B cell (primary cell): Measurements from ENCODE around the gene TBC1D9B. TPM values are rescaled to one million over a fixed set of nuclear protein-coding genes. Genes with fewer than 3 reads are reported as not detected.
A peak's percentile ranks its signal among the peaks of the same experiment; 100 is the strongest.

ENCODE experiments used
- ATAC-seq: fragments of 200-7000 bp; cut with Tn5 transposase; one replicate; pipeline ENCODE4 v1.10.0; 2021; ENCODE audit warnings: low read depth, mild to moderate bottlenecking, moderate number of reproducible peaks, moderate library complexity
- CTCF ChIA-PET: fragments of 350-600 bp; sonication (Branson Sonifier 250); formaldehyde crosslinking; loops from one replicate; lab custom pipeline; 2021; ENCODE audit warnings: antibody characterized with exemption, inconsistent platforms; lab: Charles Lee
- POLR2A ChIA-PET: fragments of 350-600 bp; sonication (Branson Sonifier 250); formaldehyde crosslinking; loops from one replicate; lab custom pipeline; 2021; ENCODE audit warnings: antibody characterized with exemption; lab: Charles Lee
- DNase-seq: peaks from one replicate; pipeline ENCODE4 v3.0.0; 2013
- H2AFZ ChIP-seq: 2 replicates; pipeline ENCODE4 v1.6.1; 2012; ENCODE audit warnings: mild to moderate bottlenecking, low read depth, low read length; ENCODE audit not compliant: insufficient read depth, poor library complexity, severe bottlenecking
- H3K27ac ChIP-seq, 2 donors: 1 replicate in 1 of 2; 2 replicates in 1 of 2; pipeline ENCODE4 v1.5.1; 2012 to 2013; ENCODE audit warnings: low read length in 2 of 2, mild to moderate bottlenecking in 2 of 2, moderate library complexity in 1 of 2
- H3K27me3 ChIP-seq, 4 experiments: fragments of 200-600 bp in 1 of 4; sonication (generic) in 1 of 4; replicated peaks in 1 of 4; 1 replicate in 2 of 4; 2 replicates in 2 of 4; pipeline versions ENCODE4 v1.6.1 to v1.7.0; 2013 to 2016; ENCODE audit warnings: low read length in 3 of 4, mild to moderate bottlenecking in 2 of 4, mixed read lengths in 1 of 4, moderate library complexity in 1 of 4; ENCODE audit not compliant: insufficient read depth in 4 of 4, control insufficient read depth in 3 of 4; ENCODE audit errors: control extremely low read depth in 1 of 4
- H3K36me3 ChIP-seq, 2 experiments: replicated peaks in 1 of 2; 1 replicate in 1 of 2; 2 replicates in 1 of 2; pipeline versions ENCODE4 v1.6.1 to v1.7.1; 2013; ENCODE audit warnings: low read length in 1 of 2; ENCODE audit not compliant: insufficient read depth in 2 of 2, control insufficient read depth in 1 of 2; ENCODE audit errors: control extremely low read depth in 1 of 2, extremely low read depth in 1 of 2
- H3K4me1 ChIP-seq, 2 donors: fragments of 200-600 bp in 1 of 2; sonication (generic) in 1 of 2; 1 replicate in 1 of 2; 2 replicates in 1 of 2; pipeline versions ENCODE4 v1.5.1 to v1.6.1; 2013 to 2017; ENCODE audit warnings: low read length in 2 of 2; ENCODE audit not compliant: control insufficient read depth in 2 of 2, insufficient read depth in 2 of 2
- H3K4me2 ChIP-seq: replicated peaks from 2 replicates; pipeline ENCODE3; 2012; ENCODE audit warnings: mild to moderate bottlenecking, low read depth, low read length; ENCODE audit not compliant: poor library complexity, severe bottlenecking
- H3K4me3 ChIP-seq, 5 experiments: fragments of 200-600 bp in 1 of 5; sonication (generic) in 1 of 5; 1 replicate in 3 of 5; 2 replicates in 2 of 5; pipeline versions ENCODE4 v1.5.1 to v1.7.0; 2011 to 2016; ENCODE audit warnings: low read length in 4 of 5, mild to moderate bottlenecking in 4 of 5, low read depth in 2 of 5, control low read depth in 1 of 5, moderate library complexity in 1 of 5; ENCODE audit not compliant: insufficient read depth in 1 of 5; ENCODE audit errors: control extremely low read depth in 1 of 5, extremely low read depth in 1 of 5
- H3K79me2 ChIP-seq: fragments of 200-600 bp; sonication (generic); one replicate; pipeline ENCODE4 v1.6.0; 2016; ENCODE audit warnings: low read length; ENCODE audit not compliant: control insufficient read depth, insufficient read depth
- H3K9ac ChIP-seq: fragments of 200-600 bp; sonication (generic); 2 replicates; pipeline ENCODE4 v1.6.1; 2017; ENCODE audit warnings: mild to moderate bottlenecking, low read length, moderate library complexity
- H3K9me3 ChIP-seq, 3 donors: one replicate each; pipeline versions ENCODE4 v1.6.1 to v1.7.1; 2013; ENCODE audit warnings: low read length in 2 of 3; ENCODE audit not compliant: control insufficient read depth in 2 of 3, insufficient read depth in 1 of 3; ENCODE audit errors: control extremely low read depth in 1 of 3
- H4K20me1 ChIP-seq: 2 replicates; pipeline ENCODE4 v1.6.0; 2012; ENCODE audit warnings: mild to moderate bottlenecking, low read length; ENCODE audit not compliant: insufficient read depth, control insufficient read depth, poor library complexity, severe bottlenecking
- H3K27ac Mint-ChIP-seq: one replicate; pipeline ENCODE4 v1.8.0; 2021; ENCODE audit warnings: mixed read lengths
- H3K27me3 Mint-ChIP-seq: one replicate; pipeline ENCODE4 v1.8.0; 2021; ENCODE audit warnings: mixed read lengths
- H3K4me1 Mint-ChIP-seq: one replicate; pipeline ENCODE4 v1.8.0; 2021; ENCODE audit warnings: mixed read lengths
- H3K4me3 Mint-ChIP-seq: one replicate; pipeline ENCODE4 v1.8.0; 2021; ENCODE audit warnings: mixed read lengths
- H3K9me3 Mint-ChIP-seq: one replicate; pipeline ENCODE4 v1.8.0; 2022; ENCODE audit warnings: mixed read lengths; ENCODE audit not compliant: insufficient read depth
- CTCF ChIP-seq: fragments of 200-600 bp; IDR thresholded peaks from one replicate; pipeline ENCODE4 v1.8.0; 2022; ENCODE audit warnings: antibody characterized with exemption, mild to moderate bottlenecking
- EZH2 ChIP-seq: IDR thresholded peaks from 2 replicates; pipeline ENCODE4 v1.6.1; 2012; ENCODE audit warnings: borderline replicate concordance, low read depth, mild to moderate bottlenecking, moderate library complexity, low read length; ENCODE audit not compliant: insufficient read depth, poor library complexity, severe bottlenecking
- WGBS: methylation state at CpG from one replicate; pipeline ENCODE4 v1.1.5; 2013; ENCODE audit warnings: missing lambda C conversion rate; ENCODE audit not compliant: insufficient coverage; 5-methylcytosine and 5-hydroxymethylcytosine counted together
- intact Hi-C: fragments of 100-400 bp; cut with micrococcal nuclease; formaldehyde crosslinking; loops from one replicate; pipeline ENCODE4 v1.10.0; 2022
- polyA plus RNA-seq: library from polyadenylated mRNA; depleted of rRNA; stranded (reverse); fragments of >200 nt; gene quantifications from 2 replicates; pipeline ENCODE4 v1.2.3, GENCODE V29; 2012
- total RNA-seq, 2 donors: library from RNA; stranded (reverse); fragments of 120-200 nt in 1 of 2; gene quantifications; 1 replicate in 1 of 2; 2 replicates in 1 of 2; pipeline versions ENCODE4 v1.2.3 to v1.2.4, GENCODE V29; 2013 to 2022

Gene TBC1D9B
- total and polyA plus RNA-seq, 2 donors (not counting 1 experiment from before 2014, with no cell fraction given) = 143 to 144 TPM

GRCh38 chr5:179817470-179817840 lies 90.2 kb downstream of the TBC1D9B start:
- ChIA-PET POLR2A (interaction anchor here (1.0 kb wide), 1 partner anchor 10 kb away, joined by 3 read pairs; no protein-coding TSS in a partner anchor), CTCF (no interaction called here)
- H3K4me2 ChIP-seq = peak overlapping the region; percentile 87
- peak overlapping the region; percentile 91 for H3K4me3 Mint-ChIP-seq
- DNase-seq = no peak
- no peaks in the 10 kb centered on the region for H3K27me3 Mint-ChIP-seq
- peak overlapping the region; percentile 75 for H2AFZ ChIP-seq
- intact Hi-C loops = loop anchor here (5.0 kb wide), 2 partner anchors 255 to 265 kb away; partner anchors contain the start of genes RNF130 and RUFY1
- peaks cover 0 to 3% (median 0%) of the 10 kb centered on the region in 3 donors for H3K9me3 ChIP-seq
- H3K4me1 ChIP-seq = peaks cover 39 to 48% of the 10 kb centered on the region in 2 donors
- H3K9me3 Mint-ChIP-seq = no peaks in the 10 kb centered on the region
- H3K9ac ChIP-seq = peak overlapping the region; percentile 39
- peaks cover 0 to 9% of the 10 kb centered on the region in 2 experiments for H3K36me3 ChIP-seq
- peak overlapping the region in 4 of 5 experiments; percentile 15 to 60 (median 42) for H3K4me3 ChIP-seq
- WGBS = 86% methylated on average over 2 of the region's 8 CpGs
- H3K27ac Mint-ChIP-seq = peak overlapping the region; percentile 59
- H3K79me2 ChIP-seq = peaks cover 32% of the 10 kb centered on the region
- H4K20me1 ChIP-seq = peaks cover 17% of the 10 kb centered on the region
- TF ChIP-seq CTCF = no peak
- no peak for TF ChIP-seq EZH2
- peaks cover 43% of the 10 kb centered on the region for H3K4me1 Mint-ChIP-seq
- ATAC-seq = no peak
- H3K27me3 ChIP-seq = peaks cover 0 to 6% (median 0%) of the 10 kb centered on the region in 4 experiments
- H3K27ac ChIP-seq = no peak overlapping the region

- ChIA-PET POLR2A (interaction anchor here (1.0 kb wide), 1 partner anchor 10 kb away, joined by 3 read pairs; no protein-coding TSS in a partner anchor), CTCF (no interaction called here)
- Histone ChIP-seq H3K4me3 (peak overlapping the region in 4 of 5 experiments; percentile 19 to 60 (median 42)), H3K27me3 (peaks cover 0 to 6% (median 0%) of the 10 kb centered on the region in 4 experiments), H4K20me1 (peaks cover 12% of the 10 kb centered on the region), H3K9ac (peak overlapping the region; percentile 39), H3K27ac (no peak overlapping the region), H3K4me1 (peaks cover 34 to 43% of the 10 kb centered on the region in 2 donors), H3K36me3 (peaks cover 0 to 11% of the 10 kb centered on the region in 2 experiments), H3K9me3 (peaks cover 0 to 3% (median 0%) of the 10 kb centered on the region in 3 donors), H3K4me2 (peak overlapping the region; percentile 87), H3K79me2 (peaks cover 27% of the 10 kb centered on the region), H2AFZ (peak overlapping the region; percentile 75)
- Mint-ChIP-seq H3K4me3 (peak overlapping the region; percentile 91), H3K9me3 (no peaks in the 10 kb centered on the region), H3K27ac (peak overlapping the region; percentile 59), H3K4me1 (peaks cover 38% of the 10 kb centered on the region), H3K27me3 (no peaks in the 10 kb centered on the region)
- no peak for TF ChIP-seq CTCF
- no peak for TF ChIP-seq EZH2
- ATAC-seq = no peak
- DNase-seq = peak; percentile 54
- intact Hi-C loops = loop anchor here (5.0 kb wide), 2 partner anchors 255 to 265 kb away; partner anchors contain the start of genes RNF130 and RUFY1
- WGBS = 3% methylated on average over 71 of the region's 72 CpGs
Measured at GRCh38 chr5:179816796-179817469, 90.8 kb downstream of the TBC1D9B start.
